ENCODE data around the gene OPHN1. TPM values are rescaled to one million over a fixed set of nuclear protein-coding genes. Genes with fewer than 3 reads are reported as not detected.

Gene OPHN1
- total and polyA plus RNA-seq, 2 donors (not counting 1 experiment from before 2014, with no cell fraction given), result 2.9 to 8.3 TPM

- no peak overlapping the region for H3K4me2 ChIP-seq (ENCODE audit: extremely low read depth, insufficient read depth, low read length)
- no peak overlapping the region for H2AFZ ChIP-seq (ENCODE audit: low read length)
- DNase-seq (ENCODE audit: low read depth in 2 of 2), result no peak
- no peaks in the 10 kb centered on the region for H3K4me1 ChIP-seq (ENCODE audit: control insufficient read depth, extremely low read depth, insufficient read depth, low read length)
- TF ChIP-seq EZH2 (IDR thresholded peaks at IDR 0.05; ENCODE audit: low read length, missing control alignments), result no peak
- TF ChIP-seq, protein P1, sequence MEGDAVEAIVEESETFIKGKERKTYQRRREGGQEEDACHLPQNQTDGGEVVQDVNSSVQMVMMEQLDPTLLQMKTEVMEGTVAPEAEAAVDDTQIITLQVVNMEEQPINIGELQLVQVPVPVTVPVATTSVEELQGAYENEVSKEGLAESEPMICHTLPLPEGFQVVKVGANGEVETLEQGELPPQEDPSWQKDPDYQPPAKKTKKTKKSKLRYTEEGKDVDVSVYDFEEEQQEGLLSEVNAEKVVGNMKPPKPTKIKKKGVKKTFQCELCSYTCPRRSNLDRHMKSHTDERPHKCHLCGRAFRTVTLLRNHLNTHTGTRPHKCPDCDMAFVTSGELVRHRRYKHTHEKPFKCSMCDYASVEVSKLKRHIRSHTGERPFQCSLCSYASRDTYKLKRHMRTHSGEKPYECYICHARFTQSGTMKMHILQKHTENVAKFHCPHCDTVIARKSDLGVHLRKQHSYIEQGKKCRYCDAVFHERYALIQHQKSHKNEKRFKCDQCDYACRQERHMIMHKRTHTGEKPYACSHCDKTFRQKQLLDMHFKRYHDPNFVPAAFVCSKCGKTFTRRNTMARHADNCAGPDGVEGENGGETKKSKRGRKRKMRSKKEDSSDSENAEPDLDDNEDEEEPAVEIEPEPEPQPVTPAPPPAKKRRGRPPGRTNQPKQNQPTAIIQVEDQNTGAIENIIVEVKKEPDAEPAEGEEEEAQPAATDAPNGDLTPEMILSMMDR (conservative IDR thresholded peaks at IDR 0.05 in 1 of 2, IDR thresholded peaks at IDR 0.05 in 1 of 2; ENCODE audit: low read depth in 1 of 2, low read length in 2 of 2), result no peak
- no peaks in the 10 kb centered on the region for H3K79me2 ChIP-seq (ENCODE audit: control insufficient read depth, insufficient read depth, low read length)
- no peak overlapping the region for H3K27ac ChIP-seq (ENCODE audit: insufficient read depth, low read length)
- no peak overlapping the region for H3K9ac ChIP-seq (ENCODE audit: insufficient read depth, low read length)
- H3K27me3 ChIP-seq (ENCODE audit: control insufficient read depth, insufficient read depth, low read length), result no peaks in the 10 kb centered on the region
- no peaks in the 10 kb centered on the region for H3K36me3 ChIP-seq (ENCODE audit: control insufficient read depth, insufficient read depth, low read length)
- no peaks in the 10 kb centered on the region for H4K20me1 ChIP-seq (ENCODE audit: control insufficient read depth, extremely low read depth, insufficient read depth, low read length)
- H3K9me3 ChIP-seq (ENCODE audit: control insufficient read depth, insufficient read depth, low read depth, low read length), result no peaks in the 10 kb centered on the region
- no peak overlapping the region for H3K4me3 ChIP-seq (replicated peaks in 1 of 4; ENCODE audit: control extremely low read depth in 1 of 4, insufficient read depth in 1 of 4, low read depth in 3 of 4, low read length in 4 of 4)
Observed at GRCh38 chrX:68403522-68403921, 29.8 kb downstream of the OPHN1 start.

DNA sequence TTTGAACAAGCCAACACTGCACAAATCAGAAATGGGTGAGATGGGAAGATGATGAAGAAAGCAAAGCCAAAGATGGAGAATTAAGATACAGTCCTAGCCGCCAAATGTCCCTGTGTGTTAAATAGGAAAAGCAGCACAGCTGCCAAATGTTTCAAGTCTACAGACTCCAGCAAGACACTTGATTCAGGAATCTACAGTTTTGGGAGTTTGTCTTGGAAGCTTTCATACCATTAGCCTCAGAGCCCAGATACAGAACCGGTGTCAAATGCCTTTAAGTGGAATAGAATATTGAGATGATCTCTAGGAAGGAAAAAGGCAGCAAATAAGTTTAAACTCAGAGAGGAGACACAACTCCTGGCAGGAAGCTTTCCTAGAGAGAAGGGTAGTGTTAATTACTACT lies 30.3 kb downstream of the OPHN1 start:
- TF ChIP-seq, protein P1 (conservative IDR thresholded peaks at IDR 0.05 in 1 of 2, IDR thresholded peaks at IDR 0.05 in 1 of 2; ENCODE audit: low read depth in 1 of 2, low read length in 2 of 2), result no peak
- no peak for TF ChIP-seq EZH2 (IDR thresholded peaks at IDR 0.05; ENCODE audit: low read length, missing control alignments)
- DNase-seq (ENCODE audit: low read depth in 2 of 2), result no peak
- Histone ChIP-seq H3K4me1 (ENCODE audit: control insufficient read depth, extremely low read depth, insufficient read depth, low read length) (no peaks in the 10 kb centered on the region), H3K9me3 (ENCODE audit: control insufficient read depth, insufficient read depth, low read depth, low read length) (no peaks in the 10 kb centered on the region), H4K20me1 (ENCODE audit: control insufficient read depth, extremely low read depth, insufficient read depth, low read length) (no peaks in the 10 kb centered on the region), H3K9ac (ENCODE audit: insufficient read depth, low read length) (no peak overlapping the region), H3K27me3 (ENCODE audit: control insufficient read depth, insufficient read depth, low read length) (no peaks in the 10 kb centered on the region), H3K79me2 (ENCODE audit: control insufficient read depth, insufficient read depth, low read length) (no peaks in the 10 kb centered on the region), H2AFZ (ENCODE audit: low read length) (no peak overlapping the region), H3K4me2 (ENCODE audit: extremely low read depth, insufficient read depth, low read length) (no peak overlapping the region), H3K27ac (ENCODE audit: insufficient read depth, low read length) (no peak overlapping the region), H3K36me3 (ENCODE audit: control insufficient read depth, insufficient read depth, low read length) (no peaks in the 10 kb centered on the region), H3K4me3 (replicated peaks in 1 of 4; ENCODE audit: control extremely low read depth in 1 of 4, insufficient read depth in 1 of 4, low read depth in 3 of 4, low read length in 4 of 4) (no peak overlapping the region)

GRCh38 chrX:68402094-68402493 lies 31.2 kb downstream of the OPHN1 start:
- Histone ChIP-seq H3K27me3 (ENCODE audit: control insufficient read depth, insufficient read depth, low read length) (no peaks in the 10 kb centered on the region), H3K27ac (ENCODE audit: insufficient read depth, low read length) (no peak overlapping the region), H2AFZ (ENCODE audit: low read length) (no peak overlapping the region), H4K20me1 (ENCODE audit: control insufficient read depth, extremely low read depth, insufficient read depth, low read length) (no peaks in the 10 kb centered on the region), H3K4me1 (ENCODE audit: control insufficient read depth, extremely low read depth, insufficient read depth, low read length) (no peaks in the 10 kb centered on the region), H3K4me3 (replicated peaks in 1 of 4; ENCODE audit: control extremely low read depth in 1 of 4, insufficient read depth in 1 of 4, low read depth in 3 of 4, low read length in 4 of 4) (no peak overlapping the region), H3K9me3 (ENCODE audit: control insufficient read depth, insufficient read depth, low read depth, low read length) (no peaks in the 10 kb centered on the region), H3K79me2 (ENCODE audit: control insufficient read depth, insufficient read depth, low read length) (no peaks in the 10 kb centered on the region), H3K9ac (ENCODE audit: insufficient read depth, low read length) (no peak overlapping the region), H3K4me2 (ENCODE audit: extremely low read depth, insufficient read depth, low read length) (no peak overlapping the region), H3K36me3 (ENCODE audit: control insufficient read depth, insufficient read depth, low read length) (no peaks in the 10 kb centered on the region)
- DNase-seq (ENCODE audit: low read depth in 2 of 2), result no peak
- TF ChIP-seq, protein P1 (conservative IDR thresholded peaks at IDR 0.05 in 1 of 2, IDR thresholded peaks at IDR 0.05 in 1 of 2; ENCODE audit: low read depth in 1 of 2, low read length in 2 of 2), result no peak
- no peak for TF ChIP-seq EZH2 (IDR thresholded peaks at IDR 0.05; ENCODE audit: low read length, missing control alignments)

Measured in fibroblast of lung (primary cell).